Measurements from ENCODE around the gene SRGAP1. TPM values are rescaled to one million over a fixed set of nuclear protein-coding genes. Genes with fewer than 3 reads are reported as not detected.
A peak's percentile ranks its signal among the peaks of the same experiment; 100 is the strongest.
"Not testable (repeated sequence)": the region's sequence is repeated elsewhere in the genome, so short reads cannot be mapped to it uniquely, and the experiment has no call there.

SRGAP1 gene
- total RNA-seq, 1 donor, result 25.8 TPM

DNA sequence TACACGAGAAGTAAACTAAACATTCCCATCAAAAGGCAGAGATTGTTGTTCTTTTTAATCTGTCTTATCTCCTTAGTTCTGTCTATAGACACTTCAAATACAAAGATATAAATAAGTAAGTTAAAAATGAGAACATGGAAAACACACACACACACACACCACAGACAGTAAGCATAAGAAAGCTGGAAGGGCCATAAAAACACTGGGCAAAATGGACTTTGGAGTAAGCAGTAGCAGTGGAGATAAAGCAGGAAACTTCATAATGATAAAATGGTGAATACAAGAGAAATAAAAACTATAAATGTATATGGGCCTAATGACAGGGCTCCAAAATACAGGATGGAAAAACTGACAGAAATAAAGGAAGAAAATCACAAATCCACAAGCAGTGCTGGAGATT lies 345.0 kb downstream of the SRGAP1 start:
- H3K4me3 ChIP-seq (ENCODE audit: low read depth, low read length), result no peak overlapping the region
- DNase-seq (ENCODE audit: low read depth), result no peak
- TF ChIP-seq, protein P1, sequence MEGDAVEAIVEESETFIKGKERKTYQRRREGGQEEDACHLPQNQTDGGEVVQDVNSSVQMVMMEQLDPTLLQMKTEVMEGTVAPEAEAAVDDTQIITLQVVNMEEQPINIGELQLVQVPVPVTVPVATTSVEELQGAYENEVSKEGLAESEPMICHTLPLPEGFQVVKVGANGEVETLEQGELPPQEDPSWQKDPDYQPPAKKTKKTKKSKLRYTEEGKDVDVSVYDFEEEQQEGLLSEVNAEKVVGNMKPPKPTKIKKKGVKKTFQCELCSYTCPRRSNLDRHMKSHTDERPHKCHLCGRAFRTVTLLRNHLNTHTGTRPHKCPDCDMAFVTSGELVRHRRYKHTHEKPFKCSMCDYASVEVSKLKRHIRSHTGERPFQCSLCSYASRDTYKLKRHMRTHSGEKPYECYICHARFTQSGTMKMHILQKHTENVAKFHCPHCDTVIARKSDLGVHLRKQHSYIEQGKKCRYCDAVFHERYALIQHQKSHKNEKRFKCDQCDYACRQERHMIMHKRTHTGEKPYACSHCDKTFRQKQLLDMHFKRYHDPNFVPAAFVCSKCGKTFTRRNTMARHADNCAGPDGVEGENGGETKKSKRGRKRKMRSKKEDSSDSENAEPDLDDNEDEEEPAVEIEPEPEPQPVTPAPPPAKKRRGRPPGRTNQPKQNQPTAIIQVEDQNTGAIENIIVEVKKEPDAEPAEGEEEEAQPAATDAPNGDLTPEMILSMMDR (IDR thresholded peaks at IDR 0.05; ENCODE audit: insufficient read depth, low read length), result no peak

DNA sequence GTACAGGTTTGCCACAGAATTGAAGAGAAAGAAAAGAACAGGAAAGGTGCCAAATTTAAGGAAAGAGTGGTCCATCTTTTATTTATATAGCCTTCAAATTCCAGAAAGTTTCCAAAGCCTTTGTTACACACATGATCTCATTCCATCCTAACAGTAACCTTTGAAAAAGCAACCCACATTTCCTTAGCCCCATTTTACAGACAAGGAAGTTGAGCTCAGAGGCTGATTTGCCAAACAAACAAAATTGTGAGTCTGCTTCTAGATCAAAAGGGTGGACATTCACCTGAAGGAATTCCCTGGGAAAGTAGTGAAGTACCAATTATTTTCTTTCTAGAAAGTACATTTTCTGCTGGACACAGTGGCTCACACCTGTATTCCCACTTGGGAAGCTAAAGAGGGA lies 345.6 kb downstream of the SRGAP1 start:
- TF ChIP-seq, protein P1 (IDR thresholded peaks at IDR 0.05; ENCODE audit: insufficient read depth, low read length), result no peak
- H3K4me3 ChIP-seq (ENCODE audit: low read depth, low read length), result no peak overlapping the region
- no peak for DNase-seq (ENCODE audit: low read depth)

DNA sequence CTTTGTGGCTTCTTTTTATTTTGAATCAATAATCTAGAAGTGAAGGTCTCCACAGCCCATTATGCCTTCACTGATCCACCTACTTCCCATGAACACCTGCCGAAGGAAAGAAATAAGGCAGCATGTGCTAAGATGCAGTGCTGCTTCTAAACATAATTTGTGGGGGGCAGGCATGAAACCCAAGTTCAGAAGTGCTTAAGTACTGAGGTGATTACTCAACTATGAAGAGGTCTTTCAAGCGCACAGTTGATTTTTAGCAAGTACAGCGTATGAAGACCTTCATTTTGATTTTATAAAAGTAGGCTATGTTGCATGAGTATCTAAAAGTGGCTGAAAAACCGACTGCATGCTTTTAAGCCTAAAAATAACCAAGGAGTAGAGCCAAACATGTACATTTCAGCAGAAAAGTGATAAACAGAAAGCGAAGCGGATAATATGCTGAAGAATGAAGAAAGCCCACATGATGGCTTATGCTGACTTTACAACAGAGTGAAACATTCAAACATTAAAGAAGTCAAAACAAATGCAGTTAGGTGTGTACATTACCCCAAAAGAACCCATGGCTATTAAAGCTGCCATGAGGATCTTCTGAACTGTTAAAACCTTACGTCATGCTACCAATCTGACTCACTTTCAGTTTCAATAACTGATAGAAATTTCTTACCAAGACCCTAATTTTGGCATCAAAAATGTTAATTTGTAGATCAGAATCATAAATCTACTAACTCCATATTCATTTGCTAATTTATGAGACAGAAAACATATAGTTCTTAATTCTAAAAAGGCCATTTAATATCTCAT lies 348.3 kb downstream of the SRGAP1 start:
- TF ChIP-seq, protein P1 (IDR thresholded peaks at IDR 0.05; ENCODE audit: insufficient read depth, low read length), result no peak
- no peak overlapping the region for H3K4me3 ChIP-seq (ENCODE audit: low read depth, low read length)
- no peak for DNase-seq (ENCODE audit: low read depth)

DNA sequence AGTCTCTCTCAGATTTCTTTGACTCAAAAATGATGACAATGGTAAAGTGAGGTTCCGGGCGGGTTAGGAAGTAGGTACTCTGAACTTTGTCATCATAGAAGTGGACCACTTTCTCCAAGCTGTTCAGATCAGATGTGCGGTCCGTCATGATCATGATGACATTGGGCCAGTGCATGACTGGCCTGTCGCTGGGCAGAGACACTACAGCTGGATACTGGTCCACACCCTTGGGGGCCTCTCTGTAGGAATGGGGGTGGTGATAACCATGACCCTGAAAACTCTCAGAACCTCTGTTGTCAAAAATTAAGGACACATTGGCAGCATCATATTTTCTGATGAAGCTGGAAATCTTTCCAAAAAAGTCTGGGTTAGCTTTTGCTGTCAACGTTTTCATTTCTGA lies 349.4 kb downstream of the SRGAP1 start:
- no peak for DNase-seq (ENCODE audit: low read depth)
- H3K4me3 ChIP-seq (ENCODE audit: low read depth, low read length), result no peak overlapping the region
- TF ChIP-seq, protein P1 (IDR thresholded peaks at IDR 0.05; ENCODE audit: insufficient read depth, low read length), result no peak

- TF ChIP-seq, protein P1 (IDR thresholded peaks at IDR 0.05; ENCODE audit: insufficient read depth, low read length), result no peak
- peak; percentile 71 for DNase-seq (ENCODE audit: low read depth)
- H3K4me3 ChIP-seq (ENCODE audit: low read depth, low read length), result no peak overlapping the region
Observed at GRCh38 chr12:64194333-64195149, 350.0 kb downstream of the SRGAP1 start.

DNA sequence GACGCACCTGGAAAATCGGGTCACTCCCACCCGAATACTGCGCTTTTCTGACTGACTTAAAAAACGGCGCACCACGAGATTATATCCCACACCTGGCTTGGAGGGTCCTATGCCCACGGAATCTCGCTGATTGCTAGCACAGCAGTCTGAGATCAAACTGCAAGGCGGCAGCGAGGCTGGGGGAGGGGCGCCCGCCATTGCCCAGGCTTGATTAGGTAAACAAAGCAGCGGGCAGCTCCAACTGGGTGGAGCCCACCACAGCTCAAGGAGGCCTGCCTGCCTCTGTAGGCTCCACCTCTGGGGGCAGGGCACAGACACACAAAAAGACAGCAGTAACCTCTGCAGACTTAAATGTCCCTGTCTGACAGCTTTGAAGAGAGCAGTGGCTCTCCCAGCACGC lies 351.3 kb downstream of the SRGAP1 start:
- not testable (repeated sequence) for H3K4me3 ChIP-seq (ENCODE audit: low read depth, low read length); DNase-seq (ENCODE audit: low read depth)

- no peak for DNase-seq (ENCODE audit: low read depth)
- TF ChIP-seq, protein P1 (IDR thresholded peaks at IDR 0.05; ENCODE audit: insufficient read depth, low read length), result no peak
Observed at GRCh38 chr12:64203036-64203435, 358.5 kb downstream of the SRGAP1 start.

More at GRCh38 chr12:64203036-64203435, 358.5 kb downstream of the SRGAP1 start:
- H3K4me3 ChIP-seq (ENCODE audit: low read depth, low read length), result no peak overlapping the region
